Activated CD4-positive, alpha-beta memory T cell treated with anti-CD3 and anti-CD28 coated beads for 36 hours (primary cell): ENCODE measurements around the gene POMGNT1. TPM values are rescaled to one million over a fixed set of nuclear protein-coding genes. Genes with fewer than 3 reads are reported as not detected.
A peak's percentile ranks its signal among the peaks of the same experiment; 100 is the strongest.
"Not testable (repeated sequence)": the region's sequence is repeated elsewhere in the genome, so short reads cannot be mapped to it uniquely, and the experiment has no call there.

Experiments used
- CTCF ChIA-PET: fragments of 350-600 bp; sonication (Branson Sonifier 250); formaldehyde crosslinking; loops from one replicate; lab custom pipeline; 2021; ENCODE audit warnings: antibody characterized with exemption, inconsistent platforms; lab: Charles Lee
- POLR2A ChIA-PET: fragments of 350-600 bp; sonication (Branson Sonifier 250); formaldehyde crosslinking; loops from one replicate; lab custom pipeline; 2021; ENCODE audit warnings: antibody characterized with exemption; lab: Charles Lee
- DNase-seq: peaks from one replicate; pipeline ENCODE4 v3.0.0-alpha.2; 2020
- H3K27ac Mint-ChIP-seq: one replicate; pipeline ENCODE4 v1.8.0; 2021; ENCODE audit warnings: mixed read lengths
- H3K27me3 Mint-ChIP-seq: one replicate; pipeline ENCODE4 v1.8.0; 2021; ENCODE audit warnings: mixed read lengths
- H3K36me3 Mint-ChIP-seq: one replicate; pipeline ENCODE4 v1.8.0; 2021; ENCODE audit warnings: mixed read lengths
- H3K4me1 Mint-ChIP-seq: one replicate; pipeline ENCODE4 v1.8.0; 2021; ENCODE audit warnings: low read depth, mixed read lengths
- H3K4me3 Mint-ChIP-seq: one replicate; pipeline ENCODE4 v1.8.0; 2021; ENCODE audit warnings: mild to moderate bottlenecking, mixed read lengths
- H3K9me3 Mint-ChIP-seq: one replicate; pipeline ENCODE4 v1.8.0; 2021; ENCODE audit warnings: mixed read lengths
- intact Hi-C: fragments of 100-400 bp; cut with micrococcal nuclease; formaldehyde crosslinking; loops from one replicate; pipeline ENCODE4 v1.15.1; 2023
- total RNA-seq, 2 experiments: library from RNA; stranded (reverse); gene quantifications; one replicate each; pipeline ENCODE4 v1.2.3, GENCODE V29; 2021

The POMGNT1 gene
- 10 to 100 TPM; 43.6 to 44.1 TPM for total RNA-seq

GRCh38 chr1:46197964-46198811 is at the start of gene POMGNT1:
Gene POMGNT1 (minus strand): TSS chr1:46198434. CDS start chr1:46197821, 613 bp downstream.
- CTCF ChIA-PET = interaction anchor here (0.5 to 3.0 kb wide), 5 partner anchors 19 to 160 kb away, joined by 3 to 20 read pairs (median 3); partner anchors contain the start of gene RAD54L
- Mint-ChIP-seq H3K27me3 (peaks cover 2% of the 10 kb centered on the region), H3K4me1 (peaks cover 26% of the 10 kb centered on the region), H3K27ac (peak within 1 kb of the TSS; percentile 58), H3K9me3 (no peaks in the 10 kb centered on the region), H3K36me3 (peaks cover 12% of the 10 kb centered on the region), H3K4me3 (peak within 1 kb of the TSS; percentile 82)
- DNase-seq = peak; percentile 85
- POLR2A ChIA-PET = interaction anchor here (0.8 to 1.0 kb wide), 2 partner anchors 27 to 58 kb away, joined by 3 read pairs; no protein-coding TSS in a partner anchor
- intact Hi-C loops = loop anchor here (1.0 to 2.0 kb wide), 4 partner anchors 13 to 49 kb away; partner anchors contain the start of gene RAD54L

GRCh38 chr1:46247436-46248121 is 49.3 kb upstream of the POMGNT1 start, which contains the start of gene RAD54L:
Gene RAD54L (plus strand): TSS chr1:46247763. CDS start chr1:46248406, 643 bp downstream.
- H3K27me3 Mint-ChIP-seq = no peaks in the 10 kb centered on the region
- H3K36me3 Mint-ChIP-seq = peaks cover 35% of the 10 kb centered on the region
- H3K9me3 Mint-ChIP-seq = no peaks in the 10 kb centered on the region
- H3K4me1 Mint-ChIP-seq = peaks cover 26% of the 10 kb centered on the region
- CTCF ChIA-PET = interaction anchor here (0.8 to 4.1 kb wide), 9 partner anchors 23 to 100 kb away, joined by 3 to 44 read pairs (median 4); partner anchors contain the start of genes LRRC41, NSUN4 and UQCRH
- peak within 1 kb of the TSS; percentile 91 for H3K27ac Mint-ChIP-seq
- H3K4me3 Mint-ChIP-seq = peak within 1 kb of the TSS; percentile 99
- POLR2A ChIA-PET = interaction anchor here (0.6 to 2.2 kb wide), 6 partner anchors 19 to 559 kb away, joined by 3 to 16 read pairs (median 4); partner anchors contain the start of genes LRRC41, NSUN4 and UQCRH
- intact Hi-C loops = loop anchor here (1.0 to 2.0 kb wide), 6 partner anchors 49 to 663 kb away; partner anchors contain the start of genes LRRC41, NASP, POMGNT1 and TMEM69
- DNase-seq = peak; percentile 99

GRCh38 chr1:46246548-46247435 is 48.6 kb upstream of the POMGNT1 start:
- H3K27ac Mint-ChIP-seq = peak overlapping the region; percentile 86
- H3K27me3 Mint-ChIP-seq = no peaks in the 10 kb centered on the region

GRCh38 chr1:46246136-46246535 is 47.9 kb upstream of the POMGNT1 start:
- not testable (repeated sequence) for H3K27me3 Mint-ChIP-seq, H3K27ac Mint-ChIP-seq, H3K9me3 Mint-ChIP-seq, DNase-seq
- ChIA-PET POLR2A (interaction anchor here (0.6 to 2.2 kb wide), 3 partner anchors 57 to 204 kb away, joined by 3 to 16 read pairs (median 8); partner anchors contain the start of genes LRRC41, NSUN4 and UQCRH), CTCF (interaction anchor here (0.7 to 4.1 kb wide), 4 partner anchors 22 to 183 kb away, joined by 4 to 44 read pairs (median 10); partner anchors contain the start of gene NSUN4)
- peaks cover 23% of the 10 kb centered on the region for H3K36me3 Mint-ChIP-seq
- H3K4me3 Mint-ChIP-seq = peak overlapping the region; percentile 95
- peaks cover 22% of the 10 kb centered on the region for H3K4me1 Mint-ChIP-seq
- intact Hi-C loops = loop anchor here (2.0 kb wide), 2 partner anchors 47 to 103 kb away; partner anchors contain the start of gene POMGNT1

More at GRCh38 chr1:46246548-46247435, 48.6 kb upstream of the POMGNT1 start:
- ChIA-PET POLR2A (interaction anchor here (0.6 to 2.2 kb wide), 7 partner anchors 20 to 558 kb away, joined by 3 to 16 read pairs (median 3); partner anchors contain the start of genes LRRC41, NSUN4 and UQCRH), CTCF (interaction anchor here (0.8 to 4.1 kb wide), 8 partner anchors 22 to 101 kb away, joined by 3 to 44 read pairs (median 4); partner anchors contain the start of genes LRRC41, NSUN4 and UQCRH)
- Mint-ChIP-seq H3K4me3 (peak overlapping the region; percentile 95), H3K9me3 (no peaks in the 10 kb centered on the region), H3K4me1 (peaks cover 22% of the 10 kb centered on the region), H3K36me3 (peaks cover 27% of the 10 kb centered on the region)
- intact Hi-C loops = loop anchor here (1.0 to 2.0 kb wide), 6 partner anchors 48 to 662 kb away; partner anchors contain the start of genes LRRC41, NASP, POMGNT1 and TMEM69
- DNase-seq = peak; percentile 82

- intact Hi-C loops = no loop called here
- Mint-ChIP-seq H3K4me1 (peaks cover 22% of the 10 kb centered on the region), H3K36me3 (peaks cover 16% of the 10 kb centered on the region), H3K27me3 (no peaks in the 10 kb centered on the region), H3K4me3 (no peak overlapping the region), H3K27ac (no peak overlapping the region), H3K9me3 (no peaks in the 10 kb centered on the region)
- POLR2A ChIA-PET = interaction anchor here (0.7 to 1.0 kb wide), 2 partner anchors 29 to 103 kb away, joined by 3 to 10 read pairs; no protein-coding TSS in a partner anchor
- CTCF ChIA-PET = interaction anchor here (0.6 to 4.1 kb wide), 16 partner anchors 10 to 609 kb away, joined by 3 to 44 read pairs (median 4); partner anchors contain the start of gene NSUN4
- no peak for DNase-seq
These were observed 46.6 kb upstream of the POMGNT1 start for GRCh38 chr1:46244656-46245371.

- peaks cover 13% of the 10 kb centered on the region for H3K4me1 Mint-ChIP-seq
- H3K27ac Mint-ChIP-seq, H3K4me3 Mint-ChIP-seq, POLR2A ChIA-PET, H3K27me3 Mint-ChIP-seq, intact Hi-C loops, H3K36me3 Mint-ChIP-seq, H3K9me3 Mint-ChIP-seq, DNase-seq: not testable (repeated sequence)
- CTCF ChIA-PET = interaction anchor here (0.8 to 4.1 kb wide), 4 partner anchors 19 to 97 kb away, joined by 3 to 44 read pairs (median 4); partner anchors contain the start of gene NSUN4
These were observed 45.6 kb upstream of the POMGNT1 start for GRCh38 chr1:46243831-46244230.

- DNase-seq = no peak
- intact Hi-C loops = no loop called here
- no peak overlapping the region for H3K4me3 Mint-ChIP-seq
- ChIA-PET CTCF (no interaction called here), POLR2A (no interaction called here)
- peaks cover 6% of the 10 kb centered on the region for H3K4me1 Mint-ChIP-seq
- H3K27ac Mint-ChIP-seq = no peak overlapping the region
- no peaks in the 10 kb centered on the region for H3K36me3 Mint-ChIP-seq
- peaks cover 6% of the 10 kb centered on the region for H3K9me3 Mint-ChIP-seq
- H3K27me3 Mint-ChIP-seq = no peaks in the 10 kb centered on the region
These were observed 44.7 kb upstream of the POMGNT1 start for GRCh38 chr1:46242918-46243317.

GRCh38 chr1:46241733-46242132 is 43.5 kb upstream of the POMGNT1 start:
- CTCF ChIA-PET, H3K4me1 Mint-ChIP-seq, POLR2A ChIA-PET, H3K27me3 Mint-ChIP-seq, H3K27ac Mint-ChIP-seq, H3K36me3 Mint-ChIP-seq, DNase-seq, H3K9me3 Mint-ChIP-seq, intact Hi-C loops, H3K4me3 Mint-ChIP-seq: not testable (repeated sequence)

GRCh38 chr1:46238865-46239264 is 40.6 kb upstream of the POMGNT1 start:
- H3K4me3 Mint-ChIP-seq, DNase-seq, H3K4me1 Mint-ChIP-seq, H3K36me3 Mint-ChIP-seq, H3K9me3 Mint-ChIP-seq, intact Hi-C loops, POLR2A ChIA-PET, H3K27ac Mint-ChIP-seq, H3K27me3 Mint-ChIP-seq: not testable (repeated sequence)
- CTCF ChIA-PET = interaction anchor here (0.5 to 1.2 kb wide), 2 partner anchors 15 to 17 kb away, joined by 3 read pairs; no protein-coding TSS in a partner anchor

- DNase-seq = no peak
- Mint-ChIP-seq H3K27ac (no peak overlapping the region), H3K4me1 (no peaks in the 10 kb centered on the region), H3K27me3 (no peaks in the 10 kb centered on the region), H3K9me3 (peaks cover 9% of the 10 kb centered on the region), H3K36me3 (no peaks in the 10 kb centered on the region), H3K4me3 (no peak overlapping the region)
- CTCF ChIA-PET = interaction anchor here (1.0 kb wide), 1 partner anchor 13 kb away, joined by 3 read pairs; no protein-coding TSS in a partner anchor
- POLR2A ChIA-PET = no interaction called here
- intact Hi-C loops = no loop called here
These were observed 38.6 kb upstream of the POMGNT1 start for GRCh38 chr1:46236882-46237281.
